HAP-1 (cell line): Measurements from ENCODE around the gene HHAT.

Source experiments
- DNase-seq, 2 experiments: peaks; one replicate each; pipeline ENCODE4 v3.0.0-alpha.2; 2016 to 2020; ENCODE audit warnings: low spot score in 2 of 2
- H3K27me3 ChIP-seq: fragments of 250-450 bp; sonication (Bioruptor Pico); 2 replicates; pipeline ENCODE4 v1.5.1; 2020; ENCODE audit warnings: low read depth, mild to moderate bottlenecking, moderate library complexity
- H3K36me3 ChIP-seq: fragments of 250-450 bp; sonication (Bioruptor Pico); replicated peaks from 2 replicates; pipeline ENCODE4 v1.5.1; 2020; ENCODE audit warnings: mild to moderate bottlenecking
- H3K4me1 ChIP-seq: fragments of 250-450 bp; sonication (Bioruptor Pico); 2 replicates; pipeline ENCODE4 v1.5.1; 2020; ENCODE audit warnings: mild to moderate bottlenecking
- H3K4me3 ChIP-seq: fragments of 250-450 bp; sonication (Bioruptor Pico); 2 replicates; pipeline ENCODE4 v1.5.1; 2020; ENCODE audit warnings: mild to moderate bottlenecking, moderate library complexity
- H3K9me3 ChIP-seq: fragments of 250-450 bp; sonication (Bioruptor Pico); 2 replicates; pipeline ENCODE4 v1.5.1; 2020; ENCODE audit warnings: mild to moderate bottlenecking, moderate library complexity
- in situ Hi-C: fragments of 300-500 bp; cut with MboI; formaldehyde crosslinking; loops from 3 replicates; pipeline ENCODE4 v1.14.3; 2020; ENCODE audit warnings: low sequenced_read_pairs, inconsistent platforms, mixed read lengths

Gene HHAT

DNA sequence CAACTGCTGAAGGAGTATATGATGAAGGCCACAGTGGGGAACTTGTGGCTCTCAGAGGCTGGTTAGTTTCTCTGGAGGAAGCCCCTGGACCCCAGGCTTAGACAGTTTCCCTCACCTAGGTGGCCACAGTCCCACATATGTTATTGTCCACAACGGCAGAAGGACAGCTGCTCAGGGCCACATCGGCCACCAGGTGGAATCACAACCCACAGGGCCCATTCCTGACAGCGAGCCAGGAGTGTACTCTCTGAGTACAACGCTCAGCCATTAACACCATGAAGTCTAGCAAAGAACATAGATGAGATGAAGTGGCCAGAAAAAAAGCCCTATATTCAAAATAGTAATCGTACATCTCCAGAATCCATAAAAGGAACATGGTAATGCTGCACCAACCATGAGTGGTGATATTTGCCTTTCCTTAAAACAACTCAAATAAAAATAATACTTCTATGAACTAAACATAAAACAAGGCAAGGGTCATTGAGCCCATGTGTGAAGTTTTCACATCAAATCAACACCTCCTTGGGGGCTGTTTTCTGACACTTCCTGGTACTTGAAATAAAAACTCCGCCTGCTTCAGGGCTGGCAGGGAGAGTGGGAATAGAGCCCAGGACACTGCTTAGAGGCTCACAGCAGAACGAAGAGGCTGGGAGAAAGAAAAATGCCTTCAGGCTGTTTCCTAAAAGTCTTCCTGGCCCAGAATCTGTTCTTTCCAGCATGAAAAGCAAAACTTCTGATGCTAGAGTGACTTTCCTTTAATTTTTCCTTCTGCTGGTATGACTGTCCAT is 383.3 kb downstream of the HHAT start:
- in situ Hi-C loops, result no loop called here
- Histone ChIP-seq H3K27me3 (no peaks in the 10 kb centered on the region), H3K4me1 (no peaks in the 10 kb centered on the region), H3K9me3 (no peaks in the 10 kb centered on the region), H3K36me3 (no peaks in the 10 kb centered on the region), H3K4me3 (no peak overlapping the region)
- DNase-seq, result no peak

DNA sequence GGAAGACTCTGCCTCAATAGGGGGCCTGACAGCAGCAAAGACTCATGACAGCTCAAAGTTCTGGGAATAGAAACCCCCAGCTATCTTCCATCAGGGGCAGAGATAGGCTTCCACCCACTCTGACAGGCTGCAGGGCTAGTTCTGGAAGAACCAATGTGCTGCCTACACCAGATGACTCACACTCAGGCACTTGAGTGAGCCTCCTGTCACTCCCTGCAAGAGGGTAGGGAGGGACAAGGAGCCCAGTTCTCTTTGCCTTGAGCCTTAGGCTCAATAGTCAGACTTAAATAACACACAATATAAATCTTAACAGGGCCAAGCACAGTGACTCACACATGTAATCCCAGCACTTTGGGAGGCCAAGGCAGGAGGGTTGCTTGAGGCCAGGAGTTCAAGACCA is 386.4 kb downstream of the HHAT start:
- DNase-seq, result no peak

DNA sequence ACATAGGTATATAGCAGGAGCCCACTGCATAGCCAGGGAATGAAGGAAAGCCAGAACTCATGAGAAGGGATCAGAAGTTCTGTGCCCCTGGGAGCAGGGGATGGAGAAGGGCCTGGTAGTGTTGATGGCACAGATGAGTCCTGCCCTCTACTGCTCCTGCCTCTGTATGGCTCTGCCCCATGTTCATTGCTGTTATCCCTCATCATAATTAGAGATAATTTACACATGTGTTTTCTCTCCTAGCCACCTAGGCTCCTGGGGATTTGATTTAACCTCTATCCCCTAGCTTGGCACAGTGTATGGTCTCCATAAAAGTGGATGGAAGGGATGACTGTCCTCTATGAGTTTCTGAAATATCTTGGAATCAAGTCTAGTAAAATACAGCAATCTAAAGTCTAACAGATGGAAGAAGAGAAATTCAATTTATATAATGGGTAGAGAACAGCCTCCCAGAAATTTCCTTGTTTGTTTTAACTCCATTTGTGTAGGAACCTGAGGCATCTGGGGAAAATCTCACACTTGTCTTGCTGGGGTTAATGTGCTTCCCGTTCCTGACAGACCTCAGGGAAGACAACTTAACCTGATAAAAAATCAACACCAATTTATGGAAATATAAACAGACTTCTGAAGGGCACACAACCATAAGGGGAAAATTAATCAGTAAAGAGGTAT is 393.8 kb downstream of the HHAT start:
- DNase-seq, result no peak
- in situ Hi-C loops, result no loop called here
- Histone ChIP-seq H3K9me3 (no peaks in the 10 kb centered on the region), H3K4me1 (no peaks in the 10 kb centered on the region), H3K27me3 (no peaks in the 10 kb centered on the region), H3K4me3 (no peak overlapping the region), H3K36me3 (no peaks in the 10 kb centered on the region)

More for the DNA sequence above, 386.4 kb downstream of the HHAT start:
- Histone ChIP-seq H3K9me3 (no peaks in the 10 kb centered on the region), H3K4me1 (no peaks in the 10 kb centered on the region), H3K4me3 (no peak overlapping the region), H3K36me3 (no peaks in the 10 kb centered on the region), H3K27me3 (no peaks in the 10 kb centered on the region)
- in situ Hi-C loops, result no loop called here

DNA sequence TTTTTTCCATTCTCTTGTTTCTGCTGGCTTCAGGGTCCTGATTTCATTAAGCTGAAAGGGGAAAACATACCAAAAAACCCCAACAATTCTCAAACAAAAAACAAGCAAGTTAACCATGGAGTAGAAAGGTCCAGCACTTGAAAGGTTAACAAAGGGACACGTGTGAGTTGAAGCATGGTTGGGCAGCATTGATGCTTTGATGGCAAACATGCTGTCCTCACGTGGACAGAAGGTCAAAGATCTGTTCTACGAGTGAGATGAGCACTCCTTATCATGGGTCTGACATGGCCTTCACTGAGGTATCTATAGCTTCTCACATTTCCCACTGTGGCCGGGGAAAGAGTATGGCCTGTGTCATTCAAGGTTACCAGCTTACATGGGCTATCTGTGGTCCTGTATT is 394.9 kb downstream of the HHAT start:
- Histone ChIP-seq H3K36me3 (no peaks in the 10 kb centered on the region), H3K27me3 (no peaks in the 10 kb centered on the region), H3K9me3 (no peaks in the 10 kb centered on the region), H3K4me1 (no peaks in the 10 kb centered on the region), H3K4me3 (no peak overlapping the region)
- in situ Hi-C loops, result no loop called here
- DNase-seq, result no peak

DNA sequence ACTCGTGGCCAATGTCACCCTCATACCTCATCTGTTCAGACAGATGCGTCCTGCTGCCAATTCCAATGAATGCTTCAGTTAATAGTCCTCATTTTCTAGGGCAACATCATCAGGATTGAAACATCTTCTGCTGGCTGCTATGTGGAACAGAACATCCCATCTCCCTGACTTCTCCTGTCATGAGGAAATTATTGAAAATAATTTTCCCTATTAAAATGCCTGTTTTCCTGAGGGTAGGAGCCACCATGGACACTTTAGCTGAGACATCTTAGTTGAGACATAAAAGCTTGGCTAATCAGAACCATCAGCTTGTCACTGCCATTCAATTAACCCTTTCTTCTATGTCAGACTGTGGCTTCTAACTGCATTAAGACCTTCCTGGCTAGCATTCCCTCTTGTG is 396.1 kb downstream of the HHAT start:
- Histone ChIP-seq H3K27me3 (no peaks in the 10 kb centered on the region), H3K9me3 (no peaks in the 10 kb centered on the region), H3K4me3 (no peak overlapping the region), H3K36me3 (no peaks in the 10 kb centered on the region), H3K4me1 (no peaks in the 10 kb centered on the region)
- in situ Hi-C loops, result no loop called here
- no peak for DNase-seq
